Activated CD8-positive, alpha-beta memory T cell treated with anti-CD3 and anti-CD28 coated beads for 4 hours (primary cell): ENCODE measurements around the gene RFC4.
"Not testable (repeated sequence)": the region's sequence is repeated elsewhere in the genome, so short reads cannot be mapped to it uniquely, and the experiment has no call there.

Experiments
- DNase-seq, 2 donors: peaks; one replicate each; pipeline ENCODE4 v3.0.0-alpha.2; 2020; ENCODE audit warnings: low read depth in 2 of 2

The RFC4 gene

GRCh38 chr3:186806089-186807055 is at the start of gene RFC4:
TSS of gene RFC4 (minus strand) at chr3:186806482. CDS start at chr3:186804713, 1,769 bp downstream.
- peak; percentile 70 to 77 for DNase-seq

GRCh38 chr3:186854954-186855353 is 48.7 kb upstream of the RFC4 start:
- DNase-seq, result no peak

GRCh38 chr3:186854146-186854545 is 47.9 kb upstream of the RFC4 start:
- no peak for DNase-seq

- DNase-seq, result no peak
Observed at GRCh38 chr3:186852994-186853393, 46.7 kb upstream of the RFC4 start.

- DNase-seq, result not testable (repeated sequence)
Observed at GRCh38 chr3:186851835-186852234, 45.6 kb upstream of the RFC4 start.

- DNase-seq, result no peak
Observed at GRCh38 chr3:186849374-186849975, 43.2 kb upstream of the RFC4 start.

- no peak for DNase-seq
Observed at GRCh38 chr3:186847437-186847836, 41.2 kb upstream of the RFC4 start.

GRCh38 chr3:186845756-186846155 is 39.5 kb upstream of the RFC4 start:
- no peak for DNase-seq

- DNase-seq, result no peak
Observed at GRCh38 chr3:186844908-186845307, 38.6 kb upstream of the RFC4 start.

GRCh38 chr3:186843039-186843432 is 36.8 kb upstream of the RFC4 start:
- no peak for DNase-seq

- no peak for DNase-seq
Observed at GRCh38 chr3:186842426-186843038, 36.2 kb upstream of the RFC4 start, which contains the start of gene ADIPOQ. TSS of gene ADIPOQ (plus strand) at chr3:186842710. CDS start at chr3:186853059, 10,349 bp downstream.

GRCh38 chr3:186841620-186842019 is 35.3 kb upstream of the RFC4 start:
- no peak for DNase-seq

GRCh38 chr3:186839874-186840641 is 33.8 kb upstream of the RFC4 start:
- DNase-seq, result no peak

GRCh38 chr3:186832276-186832675 is 26.0 kb upstream of the RFC4 start:
- DNase-seq, result no peak

- no peak for DNase-seq
Observed at GRCh38 chr3:186831798-186832197, 25.5 kb upstream of the RFC4 start.

GRCh38 chr3:186828340-186828739 is 22.1 kb upstream of the RFC4 start:
- DNase-seq, result no peak

GRCh38 chr3:186826976-186827857 is 20.9 kb upstream of the RFC4 start:
- DNase-seq, result peak; percentile 64 to 67

GRCh38 chr3:186826410-186826975 is 20.2 kb upstream of the RFC4 start:
- DNase-seq, result no peak

GRCh38 chr3:186825872-186826409 is 19.7 kb upstream of the RFC4 start:
- DNase-seq, result no peak

GRCh38 chr3:186825294-186825821 is 19.1 kb upstream of the RFC4 start:
- DNase-seq, result no peak
